Large intestine (tissue), 3 donors: Measurements from ENCODE around the gene CALN1. TPM values are rescaled to one million over a fixed set of nuclear protein-coding genes. Genes with fewer than 3 reads are reported as not detected.
"Not testable (repeated sequence)": the region's sequence is repeated elsewhere in the genome, so short reads cannot be mapped to it uniquely, and the experiment has no call there.

Experiments used
- DNase-seq, 2 donors: peaks; one replicate each; pipeline versions ENCODE4 v3.0.0 to v3.0.0-alpha.2; 2013
- H3K27ac ChIP-seq: one replicate; pipeline ENCODE4 v1.5.1; 2013; ENCODE audit warnings: low read length
- H3K27me3 ChIP-seq: 2 replicates; pipeline ENCODE4 v1.6.1; 2013; ENCODE audit warnings: low read length; ENCODE audit not compliant: control insufficient read depth, insufficient read depth
- H3K36me3 ChIP-seq: 2 replicates; pipeline ENCODE4 v1.6.1; 2013; ENCODE audit warnings: low read length; ENCODE audit not compliant: control insufficient read depth, insufficient read depth
- H3K4me1 ChIP-seq: one replicate; pipeline ENCODE4 v1.6.1; 2013; ENCODE audit warnings: low read length; ENCODE audit not compliant: control insufficient read depth, insufficient read depth
- H3K4me3 ChIP-seq: one replicate; pipeline ENCODE4 v1.5.1; 2013; ENCODE audit warnings: low read length
- H3K9me3 ChIP-seq: one replicate; pipeline ENCODE4 v1.6.1; 2013; ENCODE audit warnings: mild to moderate bottlenecking, low read depth, low read length, moderate library complexity; ENCODE audit not compliant: control insufficient read depth
- WGBS: methylation state at CpG from one replicate; pipeline ENCODE4 v1.1.5; 2013; ENCODE audit warnings: low lambda C conversion rate; ENCODE audit not compliant: insufficient coverage; 5-methylcytosine and 5-hydroxymethylcytosine counted together
- polyA plus RNA-seq: library from polyadenylated mRNA; unstranded; fragments of 120-200 nt; gene quantifications from one replicate; pipeline ENCODE4 v1.2.1, GENCODE V29; 2013

Gene CALN1
- polyA plus RNA-seq, 1 donor: 0.09 TPM

- DNase-seq: no peak
- no peak overlapping the region for H3K27ac ChIP-seq
- no peak overlapping the region for H3K4me3 ChIP-seq
- H3K9me3 ChIP-seq: no peaks in the 10 kb centered on the region
- no peaks in the 10 kb centered on the region for H3K36me3 ChIP-seq
- WGBS: no CpG with 5 or more reads among the region's 7 CpGs
- H3K4me1 ChIP-seq: no peaks in the 10 kb centered on the region
- no peaks in the 10 kb centered on the region for H3K27me3 ChIP-seq
Measured at GRCh38 chr7:71925663-71926062, 486.5 kb downstream of the CALN1 start.

- DNase-seq, H3K4me3 ChIP-seq, H3K4me1 ChIP-seq, H3K9me3 ChIP-seq, H3K27me3 ChIP-seq, H3K36me3 ChIP-seq, H3K27ac ChIP-seq: not testable (repeated sequence)
- no CpG with 5 or more reads among the region's 4 CpGs for WGBS
Measured at GRCh38 chr7:71914204-71914603, 497.9 kb downstream of the CALN1 start.

GRCh38 chr7:71912476-71912875 lies 499.7 kb downstream of the CALN1 start:
- no peak for DNase-seq
- no CpG with 5 or more reads among the region's 4 CpGs for WGBS
- Histone ChIP-seq H3K27me3 (no peaks in the 10 kb centered on the region), H3K27ac (no peak overlapping the region), H3K4me3 (no peak overlapping the region), H3K36me3 (no peaks in the 10 kb centered on the region), H3K4me1 (no peaks in the 10 kb centered on the region), H3K9me3 (no peaks in the 10 kb centered on the region)

- H3K27me3 ChIP-seq: no peaks in the 10 kb centered on the region
- H3K4me3 ChIP-seq: no peak overlapping the region
- no peaks in the 10 kb centered on the region for H3K4me1 ChIP-seq
- H3K9me3 ChIP-seq: no peaks in the 10 kb centered on the region
- WGBS: no CpG with 5 or more reads among the region's 5 CpGs
- no peaks in the 10 kb centered on the region for H3K36me3 ChIP-seq
- H3K27ac ChIP-seq: no peak overlapping the region
- DNase-seq: no peak
Measured at GRCh38 chr7:71911051-71911450, 501.1 kb downstream of the CALN1 start.

- no peaks in the 10 kb centered on the region for H3K27me3 ChIP-seq
- no peak for DNase-seq
- no peaks in the 10 kb centered on the region for H3K36me3 ChIP-seq
- no CpG with 5 or more reads among the region's 1 CpG for WGBS
- no peak overlapping the region for H3K27ac ChIP-seq
- no peak overlapping the region for H3K4me3 ChIP-seq
- H3K4me1 ChIP-seq: no peaks in the 10 kb centered on the region
- H3K9me3 ChIP-seq: no peaks in the 10 kb centered on the region
Measured at GRCh38 chr7:71905821-71906220, 506.3 kb downstream of the CALN1 start.

GRCh38 chr7:71904484-71904883 lies 507.7 kb downstream of the CALN1 start:
- Histone ChIP-seq H3K4me3 (no peak overlapping the region), H3K4me1 (no peaks in the 10 kb centered on the region), H3K27me3 (no peaks in the 10 kb centered on the region), H3K27ac (no peak overlapping the region), H3K9me3 (no peaks in the 10 kb centered on the region), H3K36me3 (no peaks in the 10 kb centered on the region)
- DNase-seq: no peak
- WGBS: 100% methylated on average over 1 of the region's 4 CpGs

- DNase-seq: no peak
- Histone ChIP-seq H3K36me3 (no peaks in the 10 kb centered on the region), H3K27me3 (no peaks in the 10 kb centered on the region), H3K4me1 (no peaks in the 10 kb centered on the region), H3K4me3 (no peak overlapping the region), H3K9me3 (no peaks in the 10 kb centered on the region), H3K27ac (no peak overlapping the region)
- WGBS: no CpG with 5 or more reads among the region's 3 CpGs
Measured at GRCh38 chr7:71900556-71900955, 511.6 kb downstream of the CALN1 start.

- WGBS: no CpG with 5 or more reads among the region's 2 CpGs
- Histone ChIP-seq H3K4me3 (no peak overlapping the region), H3K27ac (no peak overlapping the region), H3K9me3 (no peaks in the 10 kb centered on the region), H3K36me3 (no peaks in the 10 kb centered on the region), H3K4me1 (no peaks in the 10 kb centered on the region), H3K27me3 (no peaks in the 10 kb centered on the region)
- no peak for DNase-seq
Measured at GRCh38 chr7:71896535-71896934, 515.6 kb downstream of the CALN1 start.

GRCh38 chr7:71886046-71886445 lies 526.1 kb downstream of the CALN1 start:
- Histone ChIP-seq H3K9me3 (no peaks in the 10 kb centered on the region), H3K4me3 (no peak overlapping the region), H3K27me3 (no peaks in the 10 kb centered on the region), H3K36me3 (no peaks in the 10 kb centered on the region), H3K27ac (no peak overlapping the region), H3K4me1 (no peaks in the 10 kb centered on the region)
- WGBS: no CpG with 5 or more reads among the region's 7 CpGs
- DNase-seq: no peak

- no peaks in the 10 kb centered on the region for H3K36me3 ChIP-seq
- WGBS: no CpG with 5 or more reads among the region's 5 CpGs
- no peak for DNase-seq
- H3K4me1 ChIP-seq: no peaks in the 10 kb centered on the region
- no peak overlapping the region for H3K27ac ChIP-seq
- no peaks in the 10 kb centered on the region for H3K9me3 ChIP-seq
- no peaks in the 10 kb centered on the region for H3K27me3 ChIP-seq
- H3K4me3 ChIP-seq: no peak overlapping the region
Measured at GRCh38 chr7:71885487-71885886, 526.7 kb downstream of the CALN1 start.

- Histone ChIP-seq H3K36me3 (no peaks in the 10 kb centered on the region), H3K4me1 (no peaks in the 10 kb centered on the region), H3K27me3 (no peaks in the 10 kb centered on the region), H3K9me3 (no peaks in the 10 kb centered on the region), H3K4me3 (no peak overlapping the region), H3K27ac (no peak overlapping the region)
- WGBS: 100% methylated on average over 3 of the region's 5 CpGs
- no peak for DNase-seq
Measured at GRCh38 chr7:71883415-71883814, 528.7 kb downstream of the CALN1 start.
